Spinal cord (tissue), 10 donors: ENCODE measurements around the gene CEP164. TPM values are rescaled to one million over a fixed set of nuclear protein-coding genes. Genes with fewer than 3 reads are reported as not detected.
"Not testable (repeated sequence)": the region's sequence is repeated elsewhere in the genome, so short reads cannot be mapped to it uniquely, and the experiment has no call there.

Experiments
- DNase-seq, 6 donors: peaks; one replicate each; pipeline versions ENCODE4 v3.0.0 to v3.0.0-alpha.2; 2013 to 2015; ENCODE audit warnings: low spot score in 6 of 6, low read depth in 4 of 6
- H3K27ac ChIP-seq: one replicate; pipeline ENCODE4 v1.5.1; 2013; ENCODE audit warnings: low read depth, low read length, control low read depth
- H3K27me3 ChIP-seq: one replicate; pipeline ENCODE4 v1.6.1; 2013; ENCODE audit warnings: low read length; ENCODE audit not compliant: control insufficient read depth, insufficient read depth
- H3K36me3 ChIP-seq: one replicate; pipeline ENCODE4 v1.6.1; 2013; ENCODE audit warnings: low read length; ENCODE audit not compliant: control insufficient read depth, insufficient read depth
- H3K4me1 ChIP-seq: one replicate; pipeline ENCODE4 v1.6.1; 2013; ENCODE audit warnings: low read length; ENCODE audit not compliant: control insufficient read depth, insufficient read depth
- H3K4me3 ChIP-seq: one replicate; pipeline ENCODE4 v1.5.1; 2013; ENCODE audit warnings: low read depth, low read length, control low read depth
- H3K9me3 ChIP-seq: one replicate; pipeline ENCODE4 v1.6.1; 2013; ENCODE audit warnings: low read length; ENCODE audit not compliant: control insufficient read depth, insufficient read depth
- WGBS: methylation state at CpG from one replicate; pipeline ENCODE4 v1.1.5; 2013; ENCODE audit warnings: missing lambda C conversion rate; ENCODE audit not compliant: insufficient coverage; 5-methylcytosine and 5-hydroxymethylcytosine counted together
- polyA plus RNA-seq, 2 donors: library from polyadenylated mRNA; unstranded; fragments of 120-200 nt; gene quantifications; one replicate each; pipeline ENCODE4 v1.2.1, GENCODE V29; 2013; ENCODE audit not compliant: insufficient read length in 2 of 2
- total RNA-seq, 2 donors: library from RNA; depleted of rRNA in 1 of 2; stranded (reverse); fragments of 120-200 nt in 1 of 2; fragments of >200 nt in 1 of 2; gene quantifications; one replicate each; pipeline versions ENCODE4 v1.2.3 to v1.2.4, GENCODE V29; 2013 to 2014
- donor health status: healthy.

Gene CEP164
- total and polyA plus RNA-seq, 4 donors: 15.3 to 41.3 (median 29.7) TPM

GRCh38 chr11:117398618-117399017 is 71.0 kb downstream of the CEP164 start:
- H3K27ac ChIP-seq, H3K27me3 ChIP-seq, H3K9me3 ChIP-seq, DNase-seq, H3K4me3 ChIP-seq, H3K4me1 ChIP-seq: not testable (repeated sequence)
- peaks cover 49% of the 10 kb centered on the region for H3K36me3 ChIP-seq
- WGBS: 100% methylated on average over 2 of the region's 2 CpGs

- H3K9me3 ChIP-seq, H3K27ac ChIP-seq, H3K4me3 ChIP-seq, H3K27me3 ChIP-seq, DNase-seq, H3K4me1 ChIP-seq: not testable (repeated sequence)
- WGBS: no CpG with 5 or more reads among the region's 2 CpGs
- H3K36me3 ChIP-seq: peaks cover 43% of the 10 kb centered on the region
Observed at GRCh38 chr11:117399100-117399840, 71.6 kb downstream of the CEP164 start.

- no CpG with 5 or more reads among the region's 2 CpGs for WGBS
- H3K9me3 ChIP-seq, H3K4me1 ChIP-seq, H3K27me3 ChIP-seq, H3K27ac ChIP-seq, DNase-seq, H3K4me3 ChIP-seq: not testable (repeated sequence)
- peaks cover 43% of the 10 kb centered on the region for H3K36me3 ChIP-seq
Observed at GRCh38 chr11:117405898-117406297, 78.2 kb downstream of the CEP164 start.

- no peak overlapping the region for H3K4me3 ChIP-seq
- H3K9me3 ChIP-seq: no peaks in the 10 kb centered on the region
- peaks cover 15% of the 10 kb centered on the region for H3K4me1 ChIP-seq
- no peak for DNase-seq
- WGBS: 98% methylated on average over 4 of the region's 6 CpGs
- H3K36me3 ChIP-seq: peaks cover 54% of the 10 kb centered on the region
- no peak overlapping the region for H3K27ac ChIP-seq
- H3K27me3 ChIP-seq: no peaks in the 10 kb centered on the region
Observed at GRCh38 chr11:117407016-117407415, 79.4 kb downstream of the CEP164 start.

- no peak overlapping the region for H3K4me3 ChIP-seq
- no peak for DNase-seq
- WGBS: 100% methylated on average over 2 of the region's 3 CpGs
- peaks cover 25% of the 10 kb centered on the region for H3K4me1 ChIP-seq
- H3K27me3 ChIP-seq: no peaks in the 10 kb centered on the region
- no peaks in the 10 kb centered on the region for H3K9me3 ChIP-seq
- peaks cover 63% of the 10 kb centered on the region for H3K36me3 ChIP-seq
- no peak overlapping the region for H3K27ac ChIP-seq
Observed at GRCh38 chr11:117408356-117408755, 80.7 kb downstream of the CEP164 start.

- DNase-seq: no peak
- Histone ChIP-seq H3K36me3 (peaks cover 62% of the 10 kb centered on the region), H3K27ac (no peak overlapping the region), H3K4me1 (peaks cover 25% of the 10 kb centered on the region), H3K4me3 (no peak overlapping the region), H3K27me3 (no peaks in the 10 kb centered on the region), H3K9me3 (no peaks in the 10 kb centered on the region)
- 95% methylated on average over 10 of the region's 12 CpGs for WGBS
Observed at GRCh38 chr11:117409511-117409910, 81.9 kb downstream of the CEP164 start.

- WGBS: no CpG with 5 or more reads among the region's 1 CpG
- Histone ChIP-seq H3K9me3 (no peaks in the 10 kb centered on the region), H3K27ac (no peak overlapping the region), H3K4me3 (no peak overlapping the region), H3K27me3 (no peaks in the 10 kb centered on the region), H3K36me3 (peaks cover 55% of the 10 kb centered on the region), H3K4me1 (peaks cover 25% of the 10 kb centered on the region)
- DNase-seq: no peak
Observed at GRCh38 chr11:117410238-117410637, 82.6 kb downstream of the CEP164 start.

- no peaks in the 10 kb centered on the region for H3K9me3 ChIP-seq
- WGBS: 64% methylated on average over 11 of the region's 14 CpGs
- H3K27ac ChIP-seq: no peak overlapping the region
- H3K27me3 ChIP-seq: no peaks in the 10 kb centered on the region
- DNase-seq: peak in 2 of 6 donors; percentile 44 to 66
- no peak overlapping the region for H3K4me3 ChIP-seq
- peaks cover 53% of the 10 kb centered on the region for H3K36me3 ChIP-seq
- H3K4me1 ChIP-seq: peaks cover 28% of the 10 kb centered on the region
Observed at GRCh38 chr11:117410861-117411710, 83.4 kb downstream of the CEP164 start.

GRCh38 chr11:117411736-117412135 is 84.1 kb downstream of the CEP164 start:
- no peak overlapping the region for H3K27ac ChIP-seq
- H3K4me1 ChIP-seq: peaks cover 28% of the 10 kb centered on the region
- peaks cover 52% of the 10 kb centered on the region for H3K36me3 ChIP-seq
- no peak for DNase-seq
- no peaks in the 10 kb centered on the region for H3K27me3 ChIP-seq
- H3K9me3 ChIP-seq: no peaks in the 10 kb centered on the region
- 83% methylated on average over 6 of the region's 10 CpGs for WGBS
- H3K4me3 ChIP-seq: no peak overlapping the region
